ENCODE results near the gene TXNDC8. TPM values are rescaled to one million over a fixed set of nuclear protein-coding genes. Genes with fewer than 3 reads are reported as not detected.

Gene TXNDC8
- polyA plus RNA-seq, 1 donor from 2014 or later, result not detected

DNA sequence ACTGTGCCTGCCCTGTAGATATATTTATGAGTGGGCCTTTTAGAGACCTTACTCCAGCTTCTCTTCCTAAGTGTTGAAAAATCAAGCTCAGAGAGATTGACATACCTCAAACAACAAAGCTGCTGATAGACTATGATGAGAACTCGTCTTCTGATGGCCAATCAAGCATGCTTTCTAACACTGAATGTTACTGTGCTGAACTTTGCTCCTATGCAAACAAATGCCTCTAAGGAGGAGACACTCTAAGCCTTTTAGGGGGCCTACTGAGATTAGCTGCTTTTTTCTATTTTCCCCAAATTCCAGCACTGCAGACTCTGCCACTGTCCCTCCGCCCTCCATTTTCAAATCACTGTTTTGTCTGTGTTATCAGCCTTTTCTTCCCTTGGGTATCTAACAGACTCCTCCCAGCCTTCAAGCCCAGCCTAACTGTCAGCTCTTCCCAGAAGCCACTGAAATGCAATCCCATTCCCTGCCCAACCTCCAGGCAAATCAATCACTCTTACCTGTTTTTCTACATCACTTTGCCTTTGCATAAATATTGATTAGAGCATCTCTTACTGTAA, 39.5 kb downstream of the TXNDC8 start:
- TF ChIP-seq EZH2 (IDR thresholded peaks at IDR 0.05; ENCODE audit: borderline replicate concordance, insufficient read depth, low read length, poor library complexity, severe bottlenecking), result no peak
- no peaks in the 10 kb centered on the region for H3F3A ChIP-seq (ENCODE audit: insufficient read depth, low read length, poor library complexity, severe bottlenecking)
- no peaks in the 10 kb centered on the region for H3K9me3 ChIP-seq (ENCODE audit: low read length)
- no peaks in the 10 kb centered on the region for H3K79me2 ChIP-seq (replicated peaks; ENCODE audit: insufficient read depth, low read length)
- H4K20me1 ChIP-seq (ENCODE audit: insufficient read depth), result no peaks in the 10 kb centered on the region
- no peaks in the 10 kb centered on the region for H3K36me3 ChIP-seq (ENCODE audit: insufficient read depth, low read length)
- no peaks in the 10 kb centered on the region for H3K9me2 ChIP-seq (ENCODE audit: insufficient read depth, low read length)
- no peak overlapping the region for H3K4me2 ChIP-seq (ENCODE audit: low read length)
- H3K4me3 ChIP-seq (ENCODE audit: low read length), result no peak overlapping the region
- no peak overlapping the region for H3K27ac ChIP-seq (ENCODE audit: low read length)
- H3K27me3 ChIP-seq (ENCODE audit: insufficient read depth, low read depth, low read length), result no peaks in the 10 kb centered on the region
- no peak overlapping the region for H2AFZ ChIP-seq (ENCODE audit: low read depth, low read length)
- no peak overlapping the region for H3K9ac ChIP-seq (ENCODE audit: low read length)

DNA sequence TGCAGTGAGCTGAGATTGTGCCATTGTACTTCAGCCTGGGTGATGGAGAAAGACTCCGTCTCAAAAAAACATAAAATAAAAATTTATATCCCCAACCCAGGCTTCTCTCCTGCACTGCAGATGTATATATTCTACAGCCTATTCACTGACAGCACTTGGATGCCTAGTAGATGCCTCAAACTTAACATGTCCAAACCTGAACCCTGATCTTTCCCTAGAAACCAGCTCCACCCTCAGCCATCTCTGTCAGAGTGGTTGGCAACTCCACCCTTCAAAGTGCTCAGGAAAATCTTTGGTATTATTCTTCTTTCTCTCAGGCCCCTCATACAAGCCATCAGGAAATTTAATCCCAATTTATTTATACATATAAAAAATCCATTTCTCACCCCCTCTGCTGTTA, 44.4 kb downstream of the TXNDC8 start:
- Histone ChIP-seq H2AFZ (ENCODE audit: low read depth, low read length) (no peak overlapping the region), H3F3A (ENCODE audit: insufficient read depth, low read length, poor library complexity, severe bottlenecking) (no peaks in the 10 kb centered on the region), H3K79me2 (replicated peaks; ENCODE audit: insufficient read depth, low read length) (no peaks in the 10 kb centered on the region), H3K9me2 (ENCODE audit: insufficient read depth, low read length) (no peaks in the 10 kb centered on the region), H3K27me3 (ENCODE audit: insufficient read depth, low read depth, low read length) (no peaks in the 10 kb centered on the region), H3K4me3 (ENCODE audit: low read length) (no peak overlapping the region), H4K20me1 (ENCODE audit: insufficient read depth) (no peaks in the 10 kb centered on the region), H3K9ac (ENCODE audit: low read length) (no peak overlapping the region), H3K9me3 (ENCODE audit: low read length) (no peaks in the 10 kb centered on the region), H3K4me2 (ENCODE audit: low read length) (no peak overlapping the region), H3K36me3 (ENCODE audit: insufficient read depth, low read length) (no peaks in the 10 kb centered on the region), H3K27ac (ENCODE audit: low read length) (no peak overlapping the region)
- TF ChIP-seq, protein P1, sequence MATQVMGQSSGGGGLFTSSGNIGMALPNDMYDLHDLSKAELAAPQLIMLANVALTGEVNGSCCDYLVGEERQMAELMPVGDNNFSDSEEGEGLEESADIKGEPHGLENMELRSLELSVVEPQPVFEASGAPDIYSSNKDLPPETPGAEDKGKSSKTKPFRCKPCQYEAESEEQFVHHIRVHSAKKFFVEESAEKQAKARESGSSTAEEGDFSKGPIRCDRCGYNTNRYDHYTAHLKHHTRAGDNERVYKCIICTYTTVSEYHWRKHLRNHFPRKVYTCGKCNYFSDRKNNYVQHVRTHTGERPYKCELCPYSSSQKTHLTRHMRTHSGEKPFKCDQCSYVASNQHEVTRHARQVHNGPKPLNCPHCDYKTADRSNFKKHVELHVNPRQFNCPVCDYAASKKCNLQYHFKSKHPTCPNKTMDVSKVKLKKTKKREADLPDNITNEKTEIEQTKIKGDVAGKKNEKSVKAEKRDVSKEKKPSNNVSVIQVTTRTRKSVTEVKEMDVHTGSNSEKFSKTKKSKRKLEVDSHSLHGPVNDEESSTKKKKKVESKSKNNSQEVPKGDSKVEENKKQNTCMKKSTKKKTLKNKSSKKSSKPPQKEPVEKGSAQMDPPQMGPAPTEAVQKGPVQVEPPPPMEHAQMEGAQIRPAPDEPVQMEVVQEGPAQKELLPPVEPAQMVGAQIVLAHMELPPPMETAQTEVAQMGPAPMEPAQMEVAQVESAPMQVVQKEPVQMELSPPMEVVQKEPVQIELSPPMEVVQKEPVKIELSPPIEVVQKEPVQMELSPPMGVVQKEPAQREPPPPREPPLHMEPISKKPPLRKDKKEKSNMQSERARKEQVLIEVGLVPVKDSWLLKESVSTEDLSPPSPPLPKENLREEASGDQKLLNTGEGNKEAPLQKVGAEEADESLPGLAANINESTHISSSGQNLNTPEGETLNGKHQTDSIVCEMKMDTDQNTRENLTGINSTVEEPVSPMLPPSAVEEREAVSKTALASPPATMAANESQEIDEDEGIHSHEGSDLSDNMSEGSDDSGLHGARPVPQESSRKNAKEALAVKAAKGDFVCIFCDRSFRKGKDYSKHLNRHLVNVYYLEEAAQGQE (IDR thresholded peaks at IDR 0.05; ENCODE audit: borderline replicate concordance), result no peak
- no peak for TF ChIP-seq MXI1 (conservative IDR thresholded peaks at IDR 0.05; ENCODE audit: poor library complexity, severe bottlenecking)
- TF ChIP-seq, protein P2, sequence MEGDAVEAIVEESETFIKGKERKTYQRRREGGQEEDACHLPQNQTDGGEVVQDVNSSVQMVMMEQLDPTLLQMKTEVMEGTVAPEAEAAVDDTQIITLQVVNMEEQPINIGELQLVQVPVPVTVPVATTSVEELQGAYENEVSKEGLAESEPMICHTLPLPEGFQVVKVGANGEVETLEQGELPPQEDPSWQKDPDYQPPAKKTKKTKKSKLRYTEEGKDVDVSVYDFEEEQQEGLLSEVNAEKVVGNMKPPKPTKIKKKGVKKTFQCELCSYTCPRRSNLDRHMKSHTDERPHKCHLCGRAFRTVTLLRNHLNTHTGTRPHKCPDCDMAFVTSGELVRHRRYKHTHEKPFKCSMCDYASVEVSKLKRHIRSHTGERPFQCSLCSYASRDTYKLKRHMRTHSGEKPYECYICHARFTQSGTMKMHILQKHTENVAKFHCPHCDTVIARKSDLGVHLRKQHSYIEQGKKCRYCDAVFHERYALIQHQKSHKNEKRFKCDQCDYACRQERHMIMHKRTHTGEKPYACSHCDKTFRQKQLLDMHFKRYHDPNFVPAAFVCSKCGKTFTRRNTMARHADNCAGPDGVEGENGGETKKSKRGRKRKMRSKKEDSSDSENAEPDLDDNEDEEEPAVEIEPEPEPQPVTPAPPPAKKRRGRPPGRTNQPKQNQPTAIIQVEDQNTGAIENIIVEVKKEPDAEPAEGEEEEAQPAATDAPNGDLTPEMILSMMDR (IDR thresholded peaks at IDR 0.05; ENCODE audit: poor library complexity, severe bottlenecking), result no peak
- no peak for TF ChIP-seq POLR2AphosphoS5 (IDR thresholded peaks at IDR 0.05)
- TF ChIP-seq EZH2 (IDR thresholded peaks at IDR 0.05; ENCODE audit: borderline replicate concordance, insufficient read depth, low read length, poor library complexity, severe bottlenecking), result no peak
- no peak for TF ChIP-seq RAD21 (conservative IDR thresholded peaks at IDR 0.05)
- no peak for TF ChIP-seq EP300 (conservative IDR thresholded peaks at IDR 0.05; ENCODE audit: poor library complexity, severe bottlenecking)
- TF ChIP-seq TAF1 (IDR thresholded peaks at IDR 0.05; ENCODE audit: low read depth), result no peak
- no peak for TF ChIP-seq SMC3 (conservative IDR thresholded peaks at IDR 0.05; ENCODE audit: poor library complexity)

Measured in neural cell (in vitro differentiated cells).